ENCODE data around the gene CCDC197.

- TF ChIP-seq CTCF (IDR thresholded peaks at IDR 0.05; ENCODE audit: low read length) = no peak
- no peak for TF ChIP-seq EZH2 (IDR thresholded peaks at IDR 0.05; ENCODE audit: borderline replicate concordance, low read length)
Measured at GRCh38 chr14:93975791-93976476, 21.2 kb upstream of the CCDC197 start.

Measured in OCI-LY1 (cell line).